SKM-1 (cell line): ENCODE measurements around the gene FAHD1.
"Not testable (repeated sequence)": the region's sequence is repeated elsewhere in the genome, so short reads cannot be mapped to it uniquely, and the experiment has no call there.

ENCODE experiments used
- DNase-seq: peaks from one replicate; lab custom pipeline; 2025; ENCODE audit not compliant: unreplicated experiment; lab: John Stamatoyannopoulos, UW

FAHD1 gene

DNA sequence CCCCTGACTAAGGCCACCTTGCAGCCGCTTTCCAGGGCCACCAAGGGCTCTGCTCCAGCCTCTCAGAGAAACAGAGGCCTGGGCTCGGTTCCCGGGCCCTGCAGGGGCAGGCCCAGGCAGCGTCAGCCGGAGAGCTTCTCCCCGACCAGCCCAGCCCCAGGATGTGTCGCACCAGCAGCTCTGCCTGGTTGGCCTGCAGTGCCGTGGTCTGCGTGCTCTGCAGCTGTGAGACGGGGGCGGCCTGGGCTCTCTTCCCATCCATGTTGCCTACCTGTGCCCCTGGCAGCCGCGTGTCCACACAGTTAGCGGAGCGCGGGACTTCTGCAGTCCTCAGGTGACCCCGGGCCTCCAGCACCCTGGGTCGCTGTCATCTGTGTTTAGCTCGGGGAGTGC lies 38.3 kb upstream of the FAHD1 start:
- DNase-seq, result no peak

DNA sequence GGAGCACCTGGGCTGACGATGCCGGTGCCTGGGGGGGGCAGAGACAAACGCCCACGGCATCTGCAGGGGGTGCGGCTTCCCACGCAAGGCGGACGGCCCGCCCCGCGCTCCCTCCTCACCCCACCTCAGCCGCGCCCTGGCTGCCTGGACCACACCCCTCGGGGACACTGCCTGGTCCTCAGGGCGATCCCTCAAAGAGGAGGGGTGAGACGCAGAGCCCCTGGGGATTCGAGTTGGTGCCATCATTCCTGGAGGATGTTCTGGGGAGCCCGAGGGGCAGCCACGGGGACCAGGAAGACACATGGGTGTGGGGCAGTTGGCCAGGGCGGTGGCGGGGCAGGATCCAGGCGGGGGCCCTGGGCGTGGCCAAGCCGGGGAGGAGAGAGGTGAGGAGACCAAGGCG lies 37.4 kb upstream of the FAHD1 start:
- no peak for DNase-seq

DNA sequence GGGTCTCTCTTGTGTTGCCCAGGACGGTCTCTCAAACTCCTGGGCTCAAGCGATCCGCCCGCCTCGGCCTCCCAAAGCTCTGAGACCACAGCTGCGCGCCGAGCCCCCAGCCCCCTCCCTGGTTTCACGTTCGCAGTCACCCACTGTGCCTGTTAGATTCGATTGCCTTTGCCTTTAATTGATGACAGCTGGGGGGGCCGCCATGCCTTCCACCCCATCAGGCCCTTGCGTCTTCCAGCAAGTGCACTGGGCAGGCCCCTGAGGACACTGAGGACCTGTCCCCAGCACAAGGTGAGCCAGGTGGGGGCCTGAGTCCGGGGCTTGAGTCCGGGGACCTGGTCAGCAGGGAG lies 36.8 kb upstream of the FAHD1 start:
- no peak for DNase-seq

DNA sequence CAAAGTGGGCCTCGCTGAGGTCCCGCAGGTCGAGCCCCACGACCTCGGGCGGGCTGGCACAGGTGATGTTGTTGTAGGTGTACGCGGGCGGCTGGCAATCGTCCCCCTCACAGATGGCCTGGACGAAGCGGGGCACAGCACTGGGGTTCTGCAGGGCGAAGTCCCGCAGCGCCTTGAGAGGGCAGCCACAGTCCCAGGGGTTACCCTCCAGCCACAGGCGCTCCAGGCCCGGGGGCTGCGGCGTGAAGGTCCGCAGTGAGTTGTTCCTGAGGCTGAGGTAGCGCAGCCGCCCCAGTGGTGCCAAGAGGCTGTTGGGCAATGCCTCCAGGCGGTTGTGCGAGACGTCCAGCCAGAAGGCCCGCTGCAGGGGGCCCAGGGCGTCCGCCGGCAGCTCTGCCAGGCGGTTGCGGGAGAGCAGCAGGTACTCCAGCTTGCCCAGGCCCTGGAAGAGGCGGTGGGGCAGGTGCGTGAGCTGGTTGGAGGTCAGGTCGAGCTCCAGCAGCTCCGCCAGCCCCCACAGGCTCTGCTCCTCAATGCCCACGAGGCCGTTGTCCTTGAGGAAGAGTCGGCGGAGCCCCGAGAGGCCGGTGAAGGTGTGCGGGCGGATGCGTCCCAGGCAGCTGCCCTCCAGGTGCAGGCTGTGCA lies 36.3 kb upstream of the FAHD1 start:
- DNase-seq, result no peak

DNA sequence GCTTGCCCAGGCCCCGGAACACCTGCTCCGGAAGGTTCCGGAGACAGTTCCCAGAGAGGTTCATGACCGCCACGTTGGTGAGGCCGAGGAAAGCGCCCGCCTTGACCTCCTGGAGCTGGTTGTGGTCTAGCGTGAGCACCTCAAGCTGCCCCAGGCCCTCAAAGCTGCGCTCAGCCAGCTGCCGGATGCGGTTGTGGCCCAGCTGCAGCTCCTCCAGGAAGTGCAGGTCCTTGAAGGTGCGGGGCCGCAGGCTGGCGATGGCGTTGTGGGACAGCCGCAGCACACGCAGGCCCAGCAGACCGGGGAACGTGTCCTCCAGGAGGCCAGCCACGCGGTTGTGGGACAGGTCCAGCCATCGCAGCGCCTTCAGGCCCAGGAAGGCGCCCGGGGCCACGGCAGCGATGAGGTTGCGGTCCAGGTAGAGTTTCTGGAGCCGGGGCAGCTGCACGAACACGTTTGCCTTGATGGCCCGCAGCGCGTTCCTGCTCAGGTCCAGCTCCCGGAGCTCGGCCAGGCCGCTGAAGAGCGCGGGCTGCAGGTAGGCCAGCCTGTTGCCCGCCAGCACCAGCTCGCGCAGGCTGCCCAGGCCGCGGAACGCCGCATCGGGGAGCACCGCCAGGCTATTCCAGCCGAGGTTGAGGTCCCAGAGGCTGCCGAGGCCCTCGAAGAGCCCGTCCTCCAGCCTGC lies 35.6 kb upstream of the FAHD1 start:
- DNase-seq, result no peak

DNA sequence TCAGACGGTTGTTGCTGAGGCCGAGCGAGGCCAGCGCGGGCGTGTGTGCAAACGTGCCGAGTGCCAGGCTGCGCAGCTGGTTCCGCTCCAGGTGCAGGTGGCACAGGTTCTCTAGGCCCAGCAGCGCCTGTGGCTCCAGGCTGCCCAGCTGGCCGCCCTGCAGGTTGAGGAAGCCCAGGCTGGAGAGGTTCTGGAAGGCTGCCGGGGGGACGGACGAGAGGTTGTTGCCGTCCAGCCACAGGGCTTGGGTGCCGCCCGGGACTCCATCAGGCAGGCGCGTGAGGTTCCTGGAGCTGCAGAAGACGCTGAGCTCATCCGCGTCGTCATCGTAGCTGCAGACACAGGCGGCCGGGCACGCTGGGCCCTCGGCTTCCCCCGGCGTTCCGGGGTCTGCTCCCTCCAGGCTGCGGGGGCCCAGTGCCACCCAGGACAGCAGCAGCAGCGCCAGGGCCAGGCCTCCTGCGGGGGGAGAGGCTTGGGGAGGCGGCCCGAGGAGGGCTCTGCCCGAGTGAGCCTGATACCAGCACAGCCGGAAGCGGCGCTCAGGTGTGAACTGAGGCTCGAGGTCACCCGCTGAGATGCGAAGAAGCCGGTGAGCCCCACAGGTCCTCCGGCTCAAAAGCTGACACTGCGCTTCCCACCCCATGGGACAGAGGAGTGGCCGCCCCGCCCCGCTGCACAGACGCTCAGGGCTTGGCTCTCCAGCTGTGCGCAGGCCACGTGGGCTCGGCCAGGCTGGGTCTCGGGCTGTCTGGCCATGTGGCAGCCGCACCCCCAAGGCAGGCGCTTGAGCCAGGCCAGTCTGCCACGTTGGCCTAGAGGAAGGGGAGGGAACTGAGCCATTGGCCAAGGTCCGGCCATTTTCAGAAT lies 34.8 kb upstream of the FAHD1 start:
- DNase-seq, result no peak

DNA sequence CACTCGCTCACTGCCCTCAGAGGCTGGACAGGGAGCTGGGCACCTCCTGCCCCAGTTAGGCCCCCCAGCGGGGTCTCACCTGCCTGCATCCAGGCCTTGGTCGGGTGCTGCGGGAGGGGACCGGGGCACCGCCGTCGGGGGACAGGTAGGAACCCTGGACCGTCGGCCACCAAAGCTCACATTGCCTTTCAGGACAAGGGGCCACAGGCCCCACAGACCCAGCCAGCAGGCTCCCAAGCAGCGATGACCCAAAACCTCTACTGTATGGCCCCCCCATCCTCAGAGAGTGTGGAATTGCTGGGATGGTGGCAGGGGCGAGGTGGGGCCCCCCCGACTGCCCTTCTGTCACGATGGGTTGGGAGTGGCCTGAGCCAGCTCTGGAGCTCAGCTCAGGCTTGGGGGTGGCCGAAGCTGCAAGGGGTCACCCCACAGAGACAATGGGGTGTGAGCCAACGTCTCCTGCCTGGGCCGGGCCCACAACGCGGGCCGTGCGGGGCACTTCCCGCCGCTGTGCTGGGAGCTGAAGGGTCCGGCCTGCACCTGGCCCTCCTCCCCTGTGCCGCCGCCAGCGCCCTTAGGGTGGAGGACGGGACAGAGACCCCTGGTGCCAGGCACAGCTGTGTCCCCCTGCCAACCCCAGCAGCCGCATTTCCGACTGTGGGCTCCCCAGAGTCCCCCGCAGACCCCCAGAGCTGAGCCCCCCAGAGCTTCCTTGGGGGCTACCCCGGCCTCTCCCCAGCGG lies 34.0 kb upstream of the FAHD1 start:
- DNase-seq, result no peak

DNA sequence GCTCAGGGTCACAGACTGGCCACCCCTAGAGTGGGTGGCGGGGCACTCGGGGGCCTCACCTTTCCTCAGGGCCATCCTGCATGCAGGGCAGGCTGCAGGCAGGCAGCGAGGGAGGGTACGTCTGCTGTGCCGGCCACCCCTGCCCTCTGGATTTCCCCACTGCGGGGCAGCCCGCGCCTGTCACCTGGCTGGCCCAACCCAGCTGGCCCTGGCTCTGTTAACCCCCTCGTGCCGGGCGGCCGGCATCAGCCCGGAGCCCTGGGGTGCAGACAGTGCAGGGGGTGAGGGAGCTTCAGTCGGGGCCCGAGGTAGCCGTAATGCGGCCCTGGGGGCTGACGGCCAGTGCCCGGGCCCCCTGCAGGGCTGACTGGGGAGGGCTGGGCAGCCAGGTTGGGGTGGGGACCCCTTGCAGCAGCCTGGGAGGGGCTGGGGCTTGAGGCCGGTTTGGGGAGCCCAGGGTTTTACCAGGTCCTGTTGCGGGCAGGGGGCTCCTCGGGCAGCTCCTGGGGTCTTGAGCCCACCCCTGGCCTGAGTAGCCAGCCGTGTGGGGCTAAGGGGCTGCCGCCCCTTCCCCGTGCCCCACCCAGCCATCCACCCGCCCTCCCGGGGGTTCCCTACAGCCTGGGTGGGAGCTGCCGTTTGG lies 33.3 kb upstream of the FAHD1 start, which contains the start of gene IGFALS:
TSS of gene IGFALS (minus strand) at position 128 of the 643 bp plus-strand sequence. CDS start at position 75, 53 bp downstream.
- DNase-seq, result no peak

DNA sequence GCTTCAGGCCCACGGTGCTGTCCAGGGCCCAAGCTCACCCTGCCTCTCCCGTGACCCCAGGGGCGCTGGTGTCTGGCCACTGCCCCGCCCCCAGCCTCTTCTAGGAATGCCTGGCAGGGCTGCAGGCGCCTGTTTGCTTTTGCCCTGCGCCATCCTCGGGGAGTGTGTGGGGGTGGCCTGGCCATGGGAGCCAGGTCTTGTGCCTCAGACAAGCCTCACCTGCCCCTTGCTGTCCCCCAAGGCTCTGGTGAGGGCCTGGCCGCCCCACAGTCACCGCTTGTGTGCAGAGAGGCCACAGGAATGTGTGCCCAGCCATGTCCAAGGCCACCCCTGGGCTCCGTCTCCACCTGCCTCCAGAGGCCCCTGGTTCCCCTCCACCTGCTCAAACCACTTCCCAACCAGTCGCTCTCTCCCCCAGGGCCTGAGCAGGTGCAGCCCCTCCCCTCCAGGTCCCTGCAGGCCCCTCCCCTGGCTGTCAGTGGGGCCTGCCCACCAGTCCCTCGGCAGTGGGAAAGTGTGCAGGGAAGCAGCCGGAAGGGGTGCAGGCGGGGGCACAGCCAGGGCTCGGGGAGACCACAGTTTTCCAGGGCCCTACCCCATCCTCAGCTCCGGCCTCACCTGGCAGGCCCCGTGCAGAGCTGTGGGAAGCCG lies 32.7 kb upstream of the FAHD1 start:
- no peak for DNase-seq

DNA sequence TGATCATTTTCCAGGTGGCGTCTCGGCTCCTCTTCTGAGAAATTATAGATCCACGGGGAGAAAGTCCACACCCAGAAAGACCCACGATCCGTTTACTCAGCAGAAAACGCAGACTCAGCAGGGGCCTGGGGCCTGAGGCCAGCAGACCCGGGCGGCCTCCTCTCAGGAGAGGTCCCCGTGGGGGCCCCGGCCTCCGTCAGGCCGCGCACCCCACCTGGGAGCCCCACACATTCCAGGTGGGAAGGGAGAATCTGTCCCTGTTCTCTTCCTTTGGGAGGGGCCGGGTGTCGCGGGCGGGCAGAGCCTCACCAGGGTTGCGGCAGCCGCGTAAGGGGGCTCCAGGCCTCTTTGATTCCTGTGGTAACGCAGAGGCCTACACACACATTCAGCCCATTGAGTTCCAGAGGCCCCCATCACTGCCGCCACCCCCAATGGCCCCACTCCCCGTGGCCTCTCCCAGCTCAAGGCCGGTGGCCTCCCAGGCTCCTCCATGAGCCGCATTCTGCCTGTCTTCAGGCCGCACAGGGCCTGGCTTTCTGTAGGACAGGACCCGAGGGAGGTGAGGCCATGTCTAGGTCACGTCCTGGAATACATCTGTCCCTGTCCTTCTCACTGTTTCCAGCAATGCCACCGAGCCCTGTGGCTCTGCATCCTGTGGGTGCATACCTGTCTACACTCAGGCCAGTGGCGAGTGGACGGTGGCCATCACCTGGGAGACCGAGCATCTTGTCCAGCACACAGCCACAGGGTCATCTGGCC lies 31.9 kb upstream of the FAHD1 start:
- DNase-seq, result no peak

DNA sequence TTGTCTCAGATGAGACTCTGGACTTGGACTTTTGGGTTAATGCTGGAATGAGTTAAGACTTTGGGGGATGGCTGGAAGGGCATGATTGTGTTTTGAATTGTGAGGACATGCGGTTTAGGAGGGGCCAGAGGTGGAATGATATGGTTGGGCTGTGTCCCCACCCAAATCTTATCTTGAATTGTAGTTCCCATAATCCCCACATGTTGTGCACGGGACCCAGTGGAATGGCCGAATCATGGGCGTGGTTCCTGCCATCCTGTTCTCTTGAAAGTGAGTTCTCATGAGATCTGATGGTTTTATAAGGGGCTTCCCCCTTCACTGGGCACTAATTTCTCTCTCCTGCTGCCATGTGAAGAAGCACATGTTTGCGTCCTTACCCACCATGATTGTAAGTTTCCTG lies 27.7 kb upstream of the FAHD1 start:
- DNase-seq, result not testable (repeated sequence)

DNA sequence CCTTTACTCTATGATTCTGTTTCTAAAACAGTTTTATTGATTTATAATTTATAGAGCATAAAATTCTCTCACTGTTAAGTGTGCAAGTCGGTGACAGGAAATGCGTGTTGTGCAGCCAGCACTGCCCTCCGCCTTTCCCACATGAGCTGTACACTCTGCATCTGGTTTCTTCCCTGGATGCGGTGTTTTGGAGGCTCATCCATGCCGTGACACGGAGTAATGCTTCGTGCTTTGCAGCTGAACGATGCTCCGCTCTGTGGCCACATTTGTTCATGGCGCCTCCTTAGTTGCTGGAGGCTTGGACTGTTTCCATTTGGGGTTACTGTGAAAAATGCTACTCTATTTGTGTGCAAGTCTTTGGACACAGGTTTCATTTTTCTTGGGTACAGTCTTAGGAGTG lies 26.3 kb upstream of the FAHD1 start:
- no peak for DNase-seq

DNA sequence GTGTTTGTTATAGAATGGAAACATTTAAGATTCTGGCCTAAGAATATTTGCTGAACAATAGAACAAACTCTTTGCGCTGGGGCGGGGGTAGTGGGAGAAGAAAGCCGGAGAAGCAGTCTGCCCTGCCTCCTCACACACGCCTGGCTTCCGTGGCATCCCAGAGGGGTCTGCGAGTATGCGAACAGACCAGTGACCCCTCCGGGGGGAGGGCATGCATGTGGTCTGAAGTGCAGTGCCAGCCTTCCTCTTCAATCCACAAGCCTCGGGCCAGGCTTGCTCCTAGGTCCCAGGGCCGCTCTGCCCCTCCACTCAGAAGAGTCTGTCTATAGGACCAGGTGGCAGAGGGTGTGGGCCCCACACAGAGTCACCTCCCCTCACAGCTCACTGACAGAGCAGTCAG lies 19.4 kb upstream of the FAHD1 start:
- no peak for DNase-seq

DNA sequence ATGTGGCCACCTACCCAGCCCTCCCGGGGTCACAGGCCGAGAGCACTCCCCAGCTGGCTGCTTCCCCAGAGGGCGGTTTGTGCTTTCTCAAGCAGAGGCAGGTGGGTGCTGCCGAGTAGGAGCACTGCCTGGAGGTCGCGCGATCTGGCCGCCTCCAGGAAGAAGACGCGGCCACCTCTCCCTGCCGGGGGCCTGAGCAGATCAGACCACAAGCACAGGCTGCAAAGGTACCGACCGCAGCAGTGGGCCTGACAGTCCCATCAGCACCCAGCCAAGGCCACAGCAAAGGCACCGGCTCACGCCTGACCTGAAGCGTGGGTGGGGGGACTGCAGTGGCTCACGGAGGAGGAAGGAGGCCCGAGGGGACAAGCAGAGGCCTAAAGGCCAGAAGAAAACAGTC lies 18.3 kb upstream of the FAHD1 start:
- DNase-seq, result no peak

DNA sequence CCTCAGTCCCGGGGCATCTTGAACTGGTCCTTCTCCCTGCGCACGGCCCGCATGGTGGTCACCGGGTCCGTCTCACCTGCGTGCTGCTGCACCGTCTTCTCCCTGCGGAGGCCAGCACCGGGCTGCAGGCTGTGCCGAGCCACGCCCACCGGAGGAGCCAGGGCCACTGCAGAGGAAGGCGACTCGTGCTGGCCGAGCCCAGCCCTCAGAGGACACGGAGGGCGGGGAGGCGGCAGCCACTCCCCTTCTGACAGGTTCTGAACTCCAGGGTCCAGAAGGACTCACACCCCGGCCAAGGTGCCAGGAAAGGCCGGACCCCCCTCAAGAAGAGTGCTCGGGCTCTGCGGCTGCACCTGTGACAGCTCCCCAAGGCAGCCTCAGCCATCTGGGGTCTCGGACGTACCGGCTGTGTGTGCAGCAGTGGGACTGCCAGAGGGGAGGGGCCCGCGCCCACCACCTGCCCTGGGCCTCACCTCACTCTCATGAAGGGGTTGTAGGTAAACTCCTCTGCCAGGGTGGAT lies 17.7 kb upstream of the FAHD1 start:
- DNase-seq, result no peak

DNA sequence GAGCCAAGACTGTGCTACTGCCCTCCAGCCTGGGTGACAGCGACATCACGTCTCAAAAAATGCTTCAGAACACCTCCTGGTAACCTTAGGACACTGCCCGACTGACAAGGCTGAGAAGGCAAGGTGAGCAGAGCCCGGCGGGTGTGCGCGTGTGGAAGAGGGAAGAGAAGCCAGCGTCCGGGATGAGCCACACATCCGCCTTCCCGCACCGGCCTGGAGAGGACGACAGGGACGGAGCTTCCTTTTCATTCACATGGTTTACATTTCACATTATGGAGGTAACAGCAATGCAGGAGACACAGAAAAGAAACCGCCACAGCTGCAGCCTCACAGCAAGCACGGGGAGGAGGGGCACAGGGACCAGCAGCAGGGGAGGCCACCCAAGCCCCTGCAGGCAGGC lies 16.9 kb upstream of the FAHD1 start:
- DNase-seq, result no peak

DNA sequence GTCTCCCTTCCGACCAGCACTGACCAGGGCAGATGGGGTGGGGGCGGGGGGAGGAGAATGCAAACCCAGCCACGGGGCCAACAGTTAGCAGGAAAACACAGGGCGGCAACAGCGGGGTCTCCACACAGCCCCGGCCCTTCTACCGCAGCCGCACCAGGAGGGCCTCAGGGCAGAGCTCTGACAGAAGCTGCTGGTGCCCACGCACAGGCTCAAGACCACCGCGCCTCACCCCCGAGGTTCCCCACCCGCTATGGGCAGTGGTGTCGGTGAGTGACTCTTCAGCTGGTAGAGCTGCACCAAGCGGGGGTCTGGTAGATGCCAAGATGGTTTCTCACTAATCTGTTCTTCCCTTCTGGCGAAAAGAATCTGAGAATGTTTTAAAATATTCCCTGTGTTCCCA lies 16.5 kb upstream of the FAHD1 start:
- no peak for DNase-seq

DNA sequence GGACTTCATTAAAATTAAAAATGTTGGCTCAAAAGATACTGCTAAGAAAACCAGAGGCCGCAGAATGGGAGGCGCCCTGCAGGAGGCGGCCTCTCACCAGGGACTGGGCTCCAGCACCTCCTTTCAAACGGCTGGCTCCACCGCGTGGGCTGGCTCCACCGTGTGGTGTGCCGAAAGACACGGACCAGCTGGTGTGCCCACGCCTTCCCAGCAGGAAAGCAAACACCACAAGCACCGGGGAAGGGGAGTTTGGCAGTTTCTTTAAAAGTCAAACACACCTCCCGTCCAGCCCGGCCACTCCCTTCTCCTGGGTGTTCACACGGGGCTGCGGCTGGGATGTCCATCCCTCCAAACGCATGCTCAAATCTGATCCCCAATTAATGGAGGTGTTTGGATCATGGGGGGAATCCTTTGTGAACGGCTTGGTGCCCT lies 14.3 kb upstream of the FAHD1 start:
- DNase-seq, result no peak

DNA sequence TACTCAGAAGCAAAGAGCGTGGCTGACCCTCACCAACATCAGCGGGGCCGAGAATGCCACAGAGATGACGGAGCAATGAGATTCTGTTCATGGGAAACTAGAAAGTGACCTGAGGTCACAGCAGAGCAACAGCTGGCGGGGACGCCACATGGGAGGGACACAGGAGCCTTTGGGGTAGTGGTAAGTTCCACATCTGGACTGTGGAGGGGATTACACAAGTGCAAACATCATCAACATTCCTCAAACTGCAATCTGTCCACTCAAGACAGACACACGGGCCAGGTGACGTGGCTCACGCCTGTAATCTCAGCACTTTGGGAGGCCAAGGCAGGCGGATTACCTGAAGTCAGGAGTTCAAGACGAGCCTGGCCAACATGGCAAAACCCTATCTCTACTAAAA lies 11.5 kb upstream of the FAHD1 start:
- no peak for DNase-seq
